Activated CD8-positive, alpha-beta memory T cell treated with anti-CD3 and anti-CD28 coated beads for 36 hours (primary cell): ENCODE results near the gene DUSP6. TPM values are rescaled to one million over a fixed set of nuclear protein-coding genes. Genes with fewer than 3 reads are reported as not detected.

Experiments used
- CTCF ChIA-PET: fragments of 350-600 bp; sonication (Branson Sonifier 250); formaldehyde crosslinking; loops from one replicate; lab custom pipeline; 2021; ENCODE audit warnings: antibody characterized with exemption; lab: Charles Lee
- POLR2A ChIA-PET: fragments of 350-600 bp; sonication (Branson Sonifier 250); formaldehyde crosslinking; loops from one replicate; lab custom pipeline; 2021; ENCODE audit warnings: antibody characterized with exemption; lab: Charles Lee
- total RNA-seq, 2 experiments: library from RNA; stranded (reverse); gene quantifications; one replicate each; pipeline ENCODE4 v1.2.3, GENCODE V29; 2021

The DUSP6 gene
- total RNA-seq, 2 experiments from 2014 or later = 23.0 to 26.8 TPM

DNA sequence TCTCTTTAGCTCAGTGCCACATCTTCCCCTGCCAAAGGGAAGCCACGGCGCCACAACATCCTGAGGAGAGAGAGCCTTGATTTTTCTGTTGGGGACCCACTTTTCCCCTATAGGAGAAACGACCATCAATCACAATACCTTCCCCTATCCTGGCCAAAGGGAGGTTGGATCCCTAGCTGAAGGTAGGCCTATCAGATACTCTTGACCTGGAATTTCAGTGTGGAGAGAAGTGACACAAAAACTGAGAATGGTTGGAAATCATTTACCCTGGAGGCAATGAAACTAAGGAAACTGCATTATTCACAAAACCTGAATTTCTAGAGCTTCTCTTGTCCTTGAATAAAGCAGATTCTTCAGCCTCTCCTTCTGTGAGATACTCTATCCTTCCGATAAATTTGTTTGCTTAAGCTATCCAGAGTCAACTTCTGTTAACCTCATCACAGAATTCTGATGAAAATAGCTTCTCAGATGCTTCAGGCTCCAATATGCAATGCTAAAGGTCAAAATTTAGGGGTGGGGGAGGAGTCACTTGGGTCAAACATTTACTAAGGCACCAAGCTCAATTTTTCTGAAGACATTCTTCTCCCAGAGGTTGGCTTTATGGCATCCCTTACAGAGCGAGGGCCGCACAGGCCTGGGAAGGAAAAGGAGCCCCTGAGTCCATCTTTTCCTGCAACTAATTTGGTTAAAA, 27.0 kb upstream of the DUSP6 start:
- ChIA-PET POLR2A (interaction anchor here (1.2 kb wide), 1 partner anchor 28 kb away, joined by 3 read pairs; no protein-coding TSS in a partner anchor), CTCF (interaction anchor here (0.6 kb wide), 1 partner anchor 362 kb away, joined by 3 read pairs; no protein-coding TSS in a partner anchor)

DNA sequence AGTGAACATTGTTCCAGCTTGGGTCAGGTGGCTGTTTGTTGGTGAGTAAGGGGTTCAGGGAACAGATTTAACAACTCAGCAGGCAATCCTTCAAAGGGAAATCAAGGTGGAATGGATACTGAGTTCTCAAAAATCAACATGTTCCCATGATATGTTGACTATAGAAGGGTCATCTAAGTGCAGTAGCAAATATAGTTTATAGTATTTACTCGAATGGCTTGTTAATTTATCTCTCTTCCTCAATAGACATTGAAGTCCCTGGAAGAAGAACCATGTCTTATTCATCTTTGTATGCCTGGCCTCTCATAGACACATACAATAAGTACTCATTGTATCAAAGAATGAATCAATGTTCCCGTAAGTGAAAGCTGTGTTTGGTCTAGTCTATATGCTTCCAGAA, 24.5 kb upstream of the DUSP6 start:
- ChIA-PET CTCF (interaction anchor here (0.7 kb wide), 1 partner anchor 99 kb away, joined by 5 read pairs; no protein-coding TSS in a partner anchor), POLR2A (no interaction called here)

DNA sequence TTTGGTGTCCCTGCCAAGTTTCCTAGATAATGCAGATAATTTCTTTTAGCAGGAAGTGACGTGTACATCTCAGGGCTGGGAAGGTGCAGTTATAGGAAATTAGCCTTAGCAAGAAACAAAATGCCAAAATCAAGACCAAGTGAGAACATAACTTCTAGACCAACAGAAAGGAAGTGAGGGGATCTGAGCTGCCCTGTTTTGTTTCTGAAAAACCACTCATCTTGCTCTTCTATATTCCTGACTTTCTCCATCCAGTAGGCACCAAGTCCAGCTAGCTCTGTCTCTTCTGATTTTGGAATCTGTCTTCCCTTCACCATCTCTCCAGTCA, 23.9 kb upstream of the DUSP6 start:
- CTCF ChIA-PET = interaction anchor here (1.0 kb wide), 1 partner anchor 111 kb away, joined by 3 read pairs; no protein-coding TSS in a partner anchor
- POLR2A ChIA-PET = no interaction called here

DNA sequence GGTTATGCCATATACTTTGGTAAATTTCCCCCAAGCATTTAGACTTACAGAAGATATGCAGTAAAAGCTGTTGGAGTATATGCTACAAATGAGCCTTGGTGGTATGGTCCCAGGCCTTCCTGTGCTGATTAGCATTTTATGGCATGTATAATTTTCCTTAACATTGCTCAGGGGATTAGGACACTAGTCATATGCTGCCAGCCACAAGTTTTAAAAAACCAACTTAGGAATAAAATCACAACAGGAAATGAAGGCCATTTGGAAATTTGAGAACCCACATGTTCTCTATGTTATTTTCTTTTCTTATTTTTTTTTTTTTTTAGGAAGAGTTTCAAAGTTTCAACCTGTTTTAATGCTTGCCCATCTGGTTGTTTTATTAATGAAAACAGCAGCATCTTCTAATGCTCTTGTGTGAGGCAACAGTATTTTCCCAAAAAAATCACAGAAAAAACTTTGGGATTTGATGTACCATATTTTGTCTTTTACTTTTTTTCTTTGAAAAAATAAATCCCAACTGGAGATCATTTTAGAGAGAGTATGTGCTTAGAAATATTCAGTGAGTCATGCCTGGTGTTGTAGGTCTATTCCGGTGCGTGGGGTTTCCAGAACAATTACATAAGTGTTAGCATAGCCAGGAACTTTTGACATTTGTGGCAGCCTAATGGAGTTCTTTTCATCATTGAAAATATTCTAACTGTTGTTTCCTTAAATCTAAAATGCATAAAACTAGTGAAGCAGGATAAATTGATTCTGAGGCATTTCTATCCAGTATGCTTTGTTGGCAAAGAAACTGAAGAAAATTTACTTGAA, 21.7 kb upstream of the DUSP6 start:
- CTCF ChIA-PET = interaction anchor here (1.3 kb wide), 1 partner anchor 20 kb away, joined by 4 read pairs; no protein-coding TSS in a partner anchor

DNA sequence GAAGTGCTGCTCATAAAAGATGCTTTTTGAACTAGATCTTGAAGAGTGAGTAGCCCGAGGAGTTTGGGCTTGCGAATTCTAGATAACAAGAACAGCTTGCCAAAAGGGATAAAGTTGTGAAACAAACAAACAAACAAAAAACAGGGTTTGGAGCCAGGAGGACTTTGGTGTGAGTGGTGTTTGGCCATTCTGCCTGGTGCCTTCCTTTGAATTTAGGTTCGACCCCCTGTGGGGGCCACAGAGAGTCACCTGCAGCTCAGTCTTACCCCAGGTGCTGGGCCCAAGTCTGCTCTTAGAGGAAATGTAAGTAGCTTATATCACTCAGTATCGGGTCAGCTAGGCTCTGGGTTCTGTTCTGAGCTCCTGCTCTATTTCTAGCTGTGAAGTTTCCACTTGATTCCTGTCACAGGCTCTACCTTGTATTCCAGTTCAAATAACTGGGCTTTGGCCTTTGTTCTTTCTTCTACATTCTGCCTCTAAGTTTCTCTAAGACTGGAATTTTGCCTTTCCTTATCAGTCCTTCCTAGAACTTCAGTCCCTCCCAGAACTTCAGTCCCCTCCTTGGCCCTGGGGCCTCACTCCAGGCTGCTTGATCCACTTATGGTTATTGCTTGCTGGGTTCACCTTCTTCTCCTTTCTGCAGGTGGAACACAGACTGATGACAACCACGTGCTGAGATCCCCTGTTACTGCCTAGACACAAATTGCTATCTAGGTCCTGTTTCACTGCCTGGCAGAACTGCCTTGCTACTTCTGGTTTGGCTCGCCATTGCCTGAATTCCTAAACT, 20.5 kb upstream of the DUSP6 start:
- ChIA-PET CTCF (interaction anchor here (1.3 kb wide), 1 partner anchor 19 kb away, joined by 4 read pairs; no protein-coding TSS in a partner anchor), POLR2A (no interaction called here)

More for the DNA sequence above, 21.7 kb upstream of the DUSP6 start:
- POLR2A ChIA-PET = interaction anchor here (0.7 kb wide), 1 partner anchor 83 kb away, joined by 5 read pairs; no protein-coding TSS in a partner anchor

DNA sequence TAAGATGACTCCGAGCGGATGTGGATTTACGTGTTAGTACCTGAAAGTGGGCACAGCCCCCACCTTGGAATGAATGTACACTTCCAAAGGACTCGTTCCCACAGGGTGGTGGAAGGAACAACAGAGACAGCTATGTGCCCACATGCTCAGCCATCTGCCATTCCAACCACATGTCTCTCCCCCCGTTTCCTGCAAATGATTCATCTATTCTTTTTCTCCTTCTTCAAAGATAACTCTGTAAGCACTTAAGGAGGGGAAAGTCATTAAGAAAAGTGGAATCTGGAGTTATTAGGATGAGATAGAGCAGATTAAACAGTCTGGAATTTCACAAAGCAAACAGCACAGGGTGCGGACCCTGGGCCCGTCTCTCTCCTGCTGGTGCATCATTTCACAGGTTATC, 18.5 kb upstream of the DUSP6 start:
- CTCF ChIA-PET = no interaction called here
- POLR2A ChIA-PET = no interaction called here

DNA sequence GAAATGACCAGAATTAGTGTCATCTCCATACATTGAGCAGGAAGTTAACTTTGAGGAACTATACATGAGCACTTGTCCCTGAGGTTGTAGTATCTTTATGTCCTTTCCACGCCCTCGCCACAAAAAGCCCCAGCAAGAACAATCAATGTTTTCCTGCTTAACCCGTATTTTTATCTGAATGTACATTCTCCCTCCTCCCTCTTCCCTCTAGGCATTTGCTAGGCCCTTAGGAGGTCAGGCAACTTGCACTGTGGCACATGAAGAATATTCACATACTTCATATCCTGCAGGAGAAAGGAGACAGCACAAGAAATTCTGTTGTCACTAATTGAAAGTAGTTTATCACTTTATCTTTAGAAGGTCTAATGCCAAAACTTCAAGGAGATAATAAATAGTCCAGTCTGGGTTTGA, 18.1 kb upstream of the DUSP6 start:
- ChIA-PET POLR2A (no interaction called here), CTCF (no interaction called here)

DNA sequence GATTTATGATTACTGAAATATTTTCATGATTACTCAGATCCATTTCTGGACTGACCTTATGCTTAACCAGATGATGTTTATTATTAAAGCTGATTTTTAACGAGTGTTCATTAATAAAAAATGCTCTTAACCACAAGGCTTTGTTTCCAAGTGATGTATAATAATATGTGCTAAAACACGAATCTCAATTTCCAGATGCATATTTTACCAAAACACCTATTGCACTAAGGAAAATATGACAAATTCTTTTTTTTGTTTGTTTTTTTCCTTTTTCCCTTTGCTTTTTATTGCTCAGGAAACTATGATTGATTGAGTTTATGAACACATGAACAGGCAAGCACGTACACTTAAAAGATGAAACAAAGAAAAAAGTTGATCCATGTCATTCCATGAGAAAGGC, 16.9 kb upstream of the DUSP6 start:
- ChIA-PET CTCF (no interaction called here), POLR2A (no interaction called here)

DNA sequence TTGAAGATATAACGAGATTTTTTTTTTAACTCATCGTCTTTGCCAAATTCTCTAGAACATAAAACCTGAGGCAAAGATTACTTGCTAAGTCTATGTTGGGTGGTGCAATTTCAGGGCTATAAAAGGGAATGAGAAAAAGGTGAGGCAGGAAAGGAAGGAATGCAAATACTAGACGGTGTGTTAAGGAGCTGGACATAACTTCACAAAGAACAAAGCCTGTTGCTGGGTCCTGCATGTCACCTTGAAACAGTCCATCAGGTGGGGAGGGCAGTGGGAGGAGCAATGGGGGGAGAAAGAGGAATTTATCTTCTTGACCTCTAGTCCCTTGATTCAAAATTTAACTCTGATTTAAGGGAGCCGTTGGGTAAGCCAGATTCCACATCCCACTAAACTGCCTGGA, 16.1 kb upstream of the DUSP6 start:
- POLR2A ChIA-PET = no interaction called here
- CTCF ChIA-PET = no interaction called here

DNA sequence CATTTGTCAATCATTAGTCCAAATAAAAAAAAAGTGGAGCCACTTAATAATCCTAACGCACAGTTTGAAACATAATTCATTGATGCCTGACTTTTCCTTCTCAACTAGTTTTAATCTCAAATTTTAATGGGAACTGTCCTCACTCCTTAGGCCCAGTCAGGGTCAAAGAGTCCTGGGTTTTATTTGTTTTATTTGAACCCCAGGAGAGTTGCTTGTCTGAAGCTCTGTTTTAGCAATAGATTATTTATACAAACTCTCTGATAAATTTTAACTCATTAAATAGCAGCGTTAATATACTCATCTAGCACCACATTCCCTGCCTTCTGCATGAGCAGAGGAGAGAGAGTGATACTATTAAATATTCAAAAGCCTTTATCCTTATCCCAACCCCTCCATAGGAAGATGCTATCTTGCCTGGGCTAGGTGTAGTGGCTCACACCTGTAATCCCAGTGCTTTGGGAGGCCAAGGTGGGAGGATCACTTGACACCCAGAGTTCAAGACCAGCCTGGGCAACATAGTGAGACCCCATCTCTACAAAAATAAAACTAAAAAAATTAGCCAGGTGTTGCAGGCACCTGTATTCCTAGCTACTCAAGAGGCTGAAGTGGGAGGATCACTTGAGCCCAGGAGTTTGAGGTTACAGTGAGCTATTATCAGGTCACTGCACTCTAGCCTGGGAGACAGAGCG, 14.5 kb upstream of the DUSP6 start:
- ChIA-PET POLR2A (no interaction called here), CTCF (no interaction called here)

DNA sequence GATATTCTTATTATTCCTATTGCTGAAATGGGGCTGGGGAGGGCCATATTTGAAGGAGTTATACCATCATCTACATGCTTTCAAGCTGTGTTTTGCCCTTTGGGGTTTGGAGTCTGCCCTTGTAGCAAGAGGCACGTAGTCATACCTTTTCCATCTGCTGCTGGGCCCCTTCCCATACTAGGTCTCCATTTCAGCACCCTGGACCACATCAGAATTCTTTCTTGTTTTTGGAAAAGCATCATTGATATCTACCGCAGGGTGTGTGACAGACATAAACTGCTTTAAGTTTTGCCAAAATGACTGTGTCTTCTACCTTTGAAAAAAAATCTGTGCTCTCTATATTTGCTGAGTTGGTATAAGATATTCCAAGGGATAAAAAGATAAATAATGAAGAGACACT, 12.3 kb upstream of the DUSP6 start:
- CTCF ChIA-PET = no interaction called here
- POLR2A ChIA-PET = no interaction called here

DNA sequence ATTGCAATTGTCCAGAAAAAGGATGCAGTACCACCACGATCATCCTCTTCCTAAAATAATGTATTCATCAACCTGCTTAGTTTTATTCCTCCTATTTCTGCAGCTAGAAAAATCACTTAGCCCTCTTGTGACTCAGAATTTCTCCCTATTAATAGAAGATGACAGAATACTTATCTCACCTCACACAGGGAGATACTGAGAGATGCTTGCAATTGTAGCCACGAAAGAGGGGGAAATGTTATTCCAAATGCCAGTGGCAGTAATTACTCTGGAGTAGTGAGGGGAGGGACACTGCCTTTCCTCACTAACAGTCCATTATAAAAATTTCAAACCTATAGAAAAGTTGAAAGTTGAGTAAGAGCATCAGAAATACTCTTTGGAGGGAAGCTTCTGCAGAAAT, 11.8 kb upstream of the DUSP6 start:
- CTCF ChIA-PET = no interaction called here
- POLR2A ChIA-PET = no interaction called here

DNA sequence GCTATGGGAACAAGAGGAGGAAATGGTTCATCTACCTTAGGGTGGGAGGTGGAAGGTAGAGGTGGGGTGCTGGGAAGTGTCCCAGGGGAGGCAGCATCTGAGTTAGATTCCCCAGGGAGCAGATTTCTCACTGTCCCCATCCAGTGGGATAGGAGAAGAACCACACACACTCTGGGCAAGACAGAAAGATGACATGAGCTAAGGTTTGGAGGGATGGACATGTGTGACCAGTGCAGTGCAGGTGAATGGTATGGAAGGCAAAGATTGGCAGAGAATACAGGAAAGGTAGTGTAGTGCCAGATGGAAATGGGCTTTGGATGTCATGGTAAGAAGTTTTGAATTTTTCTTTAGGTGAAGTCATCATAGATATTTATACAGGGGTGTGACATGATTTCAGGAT, 11.3 kb upstream of the DUSP6 start:
- POLR2A ChIA-PET = no interaction called here

DNA sequence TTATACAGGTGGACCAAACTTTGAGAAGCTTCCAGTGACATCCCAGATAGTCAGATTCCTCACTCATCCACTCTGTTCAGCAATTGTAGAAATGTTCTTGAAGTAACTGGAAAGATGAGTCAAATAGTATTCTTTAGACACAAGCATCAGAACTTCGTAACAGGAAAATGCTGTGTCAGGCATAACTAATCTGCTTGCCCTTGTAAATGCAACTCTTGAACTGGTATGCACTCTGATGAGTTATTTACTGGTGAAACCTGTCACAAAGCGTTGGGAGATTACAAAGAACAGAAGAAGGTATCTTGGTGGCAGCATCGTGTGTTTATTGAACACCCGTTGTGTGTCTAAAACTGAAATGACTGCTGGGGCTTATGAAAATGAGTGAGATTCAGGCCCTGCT, 10.8 kb upstream of the DUSP6 start:
- CTCF ChIA-PET = no interaction called here
- POLR2A ChIA-PET = no interaction called here

More for the DNA sequence above, 11.3 kb upstream of the DUSP6 start:
- CTCF ChIA-PET = interaction anchor here (0.5 kb wide), 1 partner anchor 44 kb away, joined by 3 read pairs; no protein-coding TSS in a partner anchor

DNA sequence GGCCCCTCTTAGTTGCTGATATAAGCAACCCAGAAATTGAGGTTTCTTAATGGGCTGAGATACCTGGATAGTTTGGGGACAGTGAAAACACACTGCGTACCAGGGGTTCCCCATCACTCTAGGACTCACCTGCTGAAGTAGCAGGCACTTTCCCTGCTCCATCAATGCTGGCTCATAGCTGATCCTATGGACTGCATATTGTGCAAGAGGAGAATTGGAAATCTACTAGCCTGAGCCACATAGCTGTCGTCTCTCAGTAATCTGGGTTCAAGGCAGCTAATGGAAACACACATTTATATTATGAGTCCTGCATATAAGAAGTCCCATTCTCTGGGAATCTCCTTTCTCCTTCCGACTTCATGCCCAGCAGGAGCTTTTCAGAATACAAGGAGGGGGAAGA, 7.3 kb upstream of the DUSP6 start:
- ChIA-PET POLR2A (no interaction called here), CTCF (interaction anchor here (0.6 kb wide), 1 partner anchor 1992 kb away, joined by 3 read pairs; no protein-coding TSS in a partner anchor)

DNA sequence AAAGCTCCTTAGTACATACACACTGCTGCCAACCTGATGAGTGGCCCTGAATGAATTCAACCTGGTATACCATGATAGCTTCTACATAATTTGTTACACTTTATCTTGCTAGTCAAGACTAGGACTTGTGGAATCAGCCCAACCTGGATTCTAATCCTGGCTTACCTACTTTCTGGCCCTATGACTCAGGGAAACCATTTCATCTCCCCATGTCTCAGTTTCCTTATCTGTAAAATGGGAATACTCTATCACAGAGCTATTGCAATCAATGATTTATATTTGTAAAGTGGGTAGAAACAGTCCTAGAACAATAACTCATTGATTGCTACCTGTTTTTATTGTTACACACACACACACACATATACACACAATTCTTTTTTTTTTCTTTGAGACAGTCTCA, 6.5 kb upstream of the DUSP6 start:
- POLR2A ChIA-PET = no interaction called here
- CTCF ChIA-PET = no interaction called here

DNA sequence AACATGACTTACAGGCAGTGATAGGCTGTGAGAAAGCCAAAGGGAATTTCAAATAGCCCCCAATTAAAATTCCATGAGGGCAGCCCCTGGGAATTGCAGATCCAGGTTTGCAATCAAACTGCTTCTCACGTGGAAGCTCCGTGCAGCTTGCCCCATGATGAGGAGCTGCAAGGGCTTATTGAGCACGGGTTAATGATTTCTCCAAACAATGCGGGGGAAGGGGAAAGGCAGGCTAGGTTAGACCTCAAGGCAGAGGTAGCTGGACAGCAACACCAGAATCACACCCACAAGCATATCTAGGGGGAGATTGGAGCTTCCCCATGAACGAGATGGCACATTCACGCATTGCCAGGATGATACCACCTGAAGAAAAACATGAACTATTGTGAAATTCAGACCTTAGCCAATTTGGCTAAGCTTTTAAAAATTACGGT, 5.0 kb upstream of the DUSP6 start:
- ChIA-PET POLR2A (no interaction called here), CTCF (no interaction called here)

DNA sequence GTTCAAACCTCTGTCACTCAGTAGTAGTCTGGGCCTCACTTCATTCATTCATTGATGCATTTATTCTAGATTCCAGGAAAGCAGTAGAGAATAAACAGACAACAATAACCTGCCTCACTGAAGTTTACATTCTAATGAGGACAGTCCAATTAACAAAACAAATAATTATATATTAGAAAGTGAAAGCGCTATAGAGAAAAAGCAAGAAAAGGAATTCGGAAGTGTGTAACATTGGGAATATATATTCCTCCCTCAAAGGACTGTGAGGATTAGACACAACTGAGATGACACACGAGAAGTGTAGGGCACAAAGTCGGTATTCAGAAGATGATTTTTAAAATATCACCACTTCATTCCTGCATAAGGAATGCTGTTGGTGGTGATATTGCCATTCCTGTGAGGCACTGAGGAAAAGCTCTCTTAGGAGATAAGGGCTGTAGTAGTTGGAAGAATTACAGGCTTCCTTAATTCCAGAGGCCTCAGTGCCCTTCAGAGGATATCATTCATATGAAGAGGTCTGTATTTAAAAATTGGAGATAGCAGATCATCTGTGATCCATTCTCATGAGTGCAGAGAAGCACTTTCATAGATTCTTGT, 3.9 kb upstream of the DUSP6 start:
- POLR2A ChIA-PET = no interaction called here
- CTCF ChIA-PET = no interaction called here
